ENCODE results near the gene PRKCA.

The PRKCA gene

GRCh38 chr17:66579556-66579955, 277.1 kb downstream of the PRKCA start:
- no peaks in the 10 kb centered on the region for H3K27me3 ChIP-seq (ENCODE audit: insufficient read depth, insufficient read length)
- no peak for DNase-seq (ENCODE audit: low read depth, low spot score)
- no peak overlapping the region for H3K9ac ChIP-seq (ENCODE audit: insufficient read length, low read depth)
- peaks cover 3% of the 10 kb centered on the region; the same call in 1 of the 2 replicates for H3K9me3 ChIP-seq (ENCODE audit: insufficient read depth, low read length)
- TF ChIP-seq ZNF274 (IDR thresholded peaks at IDR 0.05; ENCODE audit: low read depth, low read length) (no peak), YY1 (IDR thresholded peaks at IDR 0.05; ENCODE audit: insufficient read depth, insufficient read length) (no peak), SUZ12 (IDR thresholded peaks at IDR 0.05; ENCODE audit: extremely low read depth, insufficient read depth, insufficient read length) (no peak)
- H3K4me3 ChIP-seq (ENCODE audit: insufficient read length, low read depth): no peak overlapping the region
- H3K36me3 ChIP-seq (ENCODE audit: insufficient read depth, insufficient read length, low read length): no peaks in the 10 kb centered on the region
- H3K4me1 ChIP-seq (ENCODE audit: insufficient read depth, insufficient read length): peaks cover 9% of the 10 kb centered on the region

- no peak for DNase-seq (ENCODE audit: low read depth, low spot score)
- no peak overlapping the region for H3K9ac ChIP-seq (ENCODE audit: insufficient read length, low read depth)
- TF ChIP-seq YY1 (IDR thresholded peaks at IDR 0.05; ENCODE audit: insufficient read depth, insufficient read length): no peak
- TF ChIP-seq SUZ12 (IDR thresholded peaks at IDR 0.05; ENCODE audit: extremely low read depth, insufficient read depth, insufficient read length): no peak
- TF ChIP-seq ZNF274 (IDR thresholded peaks at IDR 0.05; ENCODE audit: low read depth, low read length): no peak
- H3K9me3 ChIP-seq (ENCODE audit: insufficient read depth, low read length): peaks cover 3% of the 10 kb centered on the region; the same call in 1 of the 2 replicates
- peaks cover 9% of the 10 kb centered on the region for H3K4me1 ChIP-seq (ENCODE audit: insufficient read depth, insufficient read length)
- H3K4me3 ChIP-seq (ENCODE audit: insufficient read length, low read depth): no peak overlapping the region
- H3K36me3 ChIP-seq (ENCODE audit: insufficient read depth, insufficient read length, low read length): no peaks in the 10 kb centered on the region
- H3K27me3 ChIP-seq (ENCODE audit: insufficient read depth, insufficient read length): no peaks in the 10 kb centered on the region
Measured at GRCh38 chr17:66580184-66580955, 278.0 kb downstream of the PRKCA start.

GRCh38 chr17:66580956-66581391, 278.6 kb downstream of the PRKCA start:
- TF ChIP-seq YY1 (IDR thresholded peaks at IDR 0.05; ENCODE audit: insufficient read depth, insufficient read length) (no peak), ZNF274 (IDR thresholded peaks at IDR 0.05; ENCODE audit: low read depth, low read length) (no peak), SUZ12 (IDR thresholded peaks at IDR 0.05; ENCODE audit: extremely low read depth, insufficient read depth, insufficient read length) (no peak)
- H3K9ac ChIP-seq (ENCODE audit: insufficient read length, low read depth): no peak overlapping the region
- no peaks in the 10 kb centered on the region for H3K36me3 ChIP-seq (ENCODE audit: insufficient read depth, insufficient read length, low read length)
- no peak overlapping the region for H3K4me3 ChIP-seq (ENCODE audit: insufficient read length, low read depth)
- peaks cover 3% of the 10 kb centered on the region; the same call in 1 of the 2 replicates for H3K9me3 ChIP-seq (ENCODE audit: insufficient read depth, low read length)
- H3K4me1 ChIP-seq (ENCODE audit: insufficient read depth, insufficient read length): peaks cover 9% of the 10 kb centered on the region
- DNase-seq (ENCODE audit: low read depth, low spot score): no peak
- no peaks in the 10 kb centered on the region for H3K27me3 ChIP-seq (ENCODE audit: insufficient read depth, insufficient read length)

GRCh38 chr17:66582373-66583111, 280.1 kb downstream of the PRKCA start:
- H3K4me1 ChIP-seq (ENCODE audit: insufficient read depth, insufficient read length): peaks cover 9% of the 10 kb centered on the region
- no peaks in the 10 kb centered on the region for H3K36me3 ChIP-seq (ENCODE audit: insufficient read depth, insufficient read length, low read length)
- peaks cover 3% of the 10 kb centered on the region; the same call in 1 of the 2 replicates for H3K9me3 ChIP-seq (ENCODE audit: insufficient read depth, low read length)
- no peak for TF ChIP-seq ZNF274 (IDR thresholded peaks at IDR 0.05; ENCODE audit: low read depth, low read length)
- no peak for TF ChIP-seq SUZ12 (IDR thresholded peaks at IDR 0.05; ENCODE audit: extremely low read depth, insufficient read depth, insufficient read length)
- TF ChIP-seq YY1 (IDR thresholded peaks at IDR 0.05; ENCODE audit: insufficient read depth, insufficient read length): no peak
- no peaks in the 10 kb centered on the region for H3K27me3 ChIP-seq (ENCODE audit: insufficient read depth, insufficient read length)
- no peak for DNase-seq (ENCODE audit: low read depth, low spot score)
- no peak overlapping the region for H3K4me3 ChIP-seq (ENCODE audit: insufficient read length, low read depth)
- H3K9ac ChIP-seq (ENCODE audit: insufficient read length, low read depth): no peak overlapping the region

GRCh38 chr17:66583112-66583748, 280.8 kb downstream of the PRKCA start:
- Histone ChIP-seq H3K4me1 (ENCODE audit: insufficient read depth, insufficient read length) (peaks cover 6% of the 10 kb centered on the region), H3K4me3 (ENCODE audit: insufficient read length, low read depth) (no peak overlapping the region), H3K9ac (ENCODE audit: insufficient read length, low read depth) (no peak overlapping the region), H3K27me3 (ENCODE audit: insufficient read depth, insufficient read length) (no peaks in the 10 kb centered on the region), H3K9me3 (ENCODE audit: insufficient read depth, low read length) (peaks cover 3% of the 10 kb centered on the region; the same call in 1 of the 2 replicates), H3K36me3 (ENCODE audit: insufficient read depth, insufficient read length, low read length) (no peaks in the 10 kb centered on the region)
- no peak for TF ChIP-seq YY1 (IDR thresholded peaks at IDR 0.05; ENCODE audit: insufficient read depth, insufficient read length)
- no peak for TF ChIP-seq ZNF274 (IDR thresholded peaks at IDR 0.05; ENCODE audit: low read depth, low read length)
- no peak for TF ChIP-seq SUZ12 (IDR thresholded peaks at IDR 0.05; ENCODE audit: extremely low read depth, insufficient read depth, insufficient read length)
- no peak for DNase-seq (ENCODE audit: low read depth, low spot score)

- H3K27me3 ChIP-seq (ENCODE audit: insufficient read depth, insufficient read length): no peaks in the 10 kb centered on the region
- H3K4me3 ChIP-seq (ENCODE audit: insufficient read length, low read depth): no peak overlapping the region
- H3K4me1 ChIP-seq (ENCODE audit: insufficient read depth, insufficient read length): no peaks in the 10 kb centered on the region
- peaks cover 3% of the 10 kb centered on the region; the same call in 1 of the 2 replicates for H3K9me3 ChIP-seq (ENCODE audit: insufficient read depth, low read length)
- DNase-seq (ENCODE audit: low read depth, low spot score): no peak
- H3K36me3 ChIP-seq (ENCODE audit: insufficient read depth, insufficient read length, low read length): no peaks in the 10 kb centered on the region
- TF ChIP-seq ZNF274 (IDR thresholded peaks at IDR 0.05; ENCODE audit: low read depth, low read length) (no peak), YY1 (IDR thresholded peaks at IDR 0.05; ENCODE audit: insufficient read depth, insufficient read length) (no peak), SUZ12 (IDR thresholded peaks at IDR 0.05; ENCODE audit: extremely low read depth, insufficient read depth, insufficient read length) (no peak)
- H3K9ac ChIP-seq (ENCODE audit: insufficient read length, low read depth): no peak overlapping the region
Measured at GRCh38 chr17:66584927-66585326, 282.5 kb downstream of the PRKCA start.

Measured in NT2/D1 (cell line).